Nephron progenitor cell (in vitro differentiated cells): ENCODE results near the gene IQGAP2.

Experiments used
- DNase-seq: peaks from one replicate; pipeline ENCODE4 v3.0.0; 2021
- H3K27ac Mint-ChIP-seq: 2 replicates; pipeline ENCODE4 v1.8.0; 2021; ENCODE audit warnings: mild to moderate bottlenecking, moderate library complexity, mixed read lengths
- H3K27me3 Mint-ChIP-seq: 2 replicates; pipeline ENCODE4 v1.8.0; 2021; ENCODE audit warnings: mild to moderate bottlenecking, low read depth, mixed read lengths; ENCODE audit not compliant: poor library complexity
- H3K36me3 Mint-ChIP-seq: 2 replicates; pipeline ENCODE4 v1.8.0; 2021; ENCODE audit warnings: low read depth, mixed read lengths
- H3K4me1 Mint-ChIP-seq: 2 replicates; pipeline ENCODE4 v1.8.0; 2021; ENCODE audit warnings: mixed read lengths
- H3K4me3 Mint-ChIP-seq: 2 replicates; pipeline ENCODE4 v1.8.0; 2021; ENCODE audit warnings: mild to moderate bottlenecking, moderate library complexity, mixed read lengths
- H3K9me3 Mint-ChIP-seq: 2 replicates; pipeline ENCODE4 v1.8.0; 2021; ENCODE audit warnings: mild to moderate bottlenecking, moderate library complexity, mixed read lengths
- CTCF ChIP-seq: fragments of 200-600 bp; sonication (generic); IDR thresholded peaks from 2 replicates; pipeline ENCODE4 v1.5.0; 2021; ENCODE audit warnings: antibody characterized with exemption

Gene IQGAP2

DNA sequence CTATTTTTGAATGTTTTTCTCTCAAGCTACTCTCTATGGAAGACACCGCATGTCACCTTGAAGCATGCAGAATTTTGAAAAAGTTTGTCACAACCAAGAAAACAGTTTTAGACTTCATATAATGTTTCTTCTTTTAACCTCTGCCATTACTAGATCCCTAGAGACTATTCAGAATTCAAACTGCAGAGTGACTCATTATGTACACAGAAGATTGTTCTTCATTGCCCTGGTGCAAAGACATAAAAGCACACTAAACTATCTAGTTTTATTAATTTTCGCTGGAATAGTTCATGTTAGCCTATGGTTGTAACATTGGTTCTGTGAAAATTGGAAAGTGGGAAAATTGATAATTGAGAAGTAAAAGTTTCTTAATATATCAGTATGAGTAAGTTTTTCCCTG, 201.8 kb downstream of the IQGAP2 start:
- no peak overlapping the region for H3K27ac Mint-ChIP-seq
- H3K4me1 Mint-ChIP-seq = peaks cover 21% of the 10 kb centered on the region
- no peaks in the 10 kb centered on the region for H3K9me3 Mint-ChIP-seq
- peaks cover 27% of the 10 kb centered on the region for H3K36me3 Mint-ChIP-seq
- no peaks in the 10 kb centered on the region for H3K27me3 Mint-ChIP-seq
- no peak for TF ChIP-seq CTCF
- no peak overlapping the region for H3K4me3 Mint-ChIP-seq
- no peak for DNase-seq

GRCh38 chr5:76606701-76607100, 203.6 kb downstream of the IQGAP2 start:
- Mint-ChIP-seq H3K27me3 (no peaks in the 10 kb centered on the region), H3K4me1 (peaks cover 21% of the 10 kb centered on the region), H3K27ac (no peak overlapping the region), H3K9me3 (no peaks in the 10 kb centered on the region), H3K36me3 (peaks cover 38% of the 10 kb centered on the region), H3K4me3 (no peak overlapping the region)
- no peak for DNase-seq
- TF ChIP-seq CTCF = no peak

GRCh38 chr5:76607353-76607871, 204.3 kb downstream of the IQGAP2 start:
- Mint-ChIP-seq H3K4me3 (no peak overlapping the region), H3K4me1 (peaks cover 17% of the 10 kb centered on the region), H3K36me3 (peaks cover 41% of the 10 kb centered on the region), H3K27me3 (no peaks in the 10 kb centered on the region), H3K9me3 (no peaks in the 10 kb centered on the region), H3K27ac (peak overlapping the region; percentile 87)
- peak; percentile 6 for DNase-seq
- no peak for TF ChIP-seq CTCF

GRCh38 chr5:76608833-76609232, 205.7 kb downstream of the IQGAP2 start:
- H3K27ac Mint-ChIP-seq = no peak overlapping the region
- DNase-seq = no peak
- H3K4me3 Mint-ChIP-seq = no peak overlapping the region
- no peaks in the 10 kb centered on the region for H3K27me3 Mint-ChIP-seq
- no peaks in the 10 kb centered on the region for H3K9me3 Mint-ChIP-seq
- H3K36me3 Mint-ChIP-seq = peaks cover 36% of the 10 kb centered on the region
- no peak for TF ChIP-seq CTCF
- H3K4me1 Mint-ChIP-seq = peaks cover 17% of the 10 kb centered on the region

DNA sequence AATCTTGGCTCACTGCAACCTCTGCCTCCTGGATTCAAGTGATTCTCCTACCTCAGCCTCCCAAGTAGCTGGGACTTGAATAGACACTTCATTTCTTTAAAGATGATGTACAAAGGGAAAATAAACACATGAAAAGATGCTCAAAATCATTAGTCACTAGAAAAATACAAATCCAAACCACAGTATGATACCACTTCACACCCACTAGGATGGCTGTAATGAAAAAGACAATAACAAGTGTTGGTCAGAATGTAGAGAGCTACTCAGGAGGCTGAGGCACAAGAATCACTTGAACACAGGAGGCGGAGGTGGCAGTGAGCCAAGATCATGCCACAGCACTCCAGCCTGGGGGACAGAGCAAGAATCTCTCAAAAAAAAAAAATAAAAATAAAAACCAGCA, 207.1 kb downstream of the IQGAP2 start:
- no peak for DNase-seq
- Mint-ChIP-seq H3K36me3 (peaks cover 23% of the 10 kb centered on the region), H3K4me1 (peaks cover 17% of the 10 kb centered on the region), H3K9me3 (no peaks in the 10 kb centered on the region), H3K27me3 (no peaks in the 10 kb centered on the region), H3K4me3 (no peak overlapping the region), H3K27ac (no peak overlapping the region)
- no peak for TF ChIP-seq CTCF

- peaks cover 1% of the 10 kb centered on the region for H3K27me3 Mint-ChIP-seq
- H3K4me3 Mint-ChIP-seq = no peak overlapping the region
- no peak for DNase-seq
- peaks cover 36% of the 10 kb centered on the region for H3K36me3 Mint-ChIP-seq
- no peaks in the 10 kb centered on the region for H3K9me3 Mint-ChIP-seq
- peaks cover 2% of the 10 kb centered on the region for H3K4me1 Mint-ChIP-seq
- no peak for TF ChIP-seq CTCF
- H3K27ac Mint-ChIP-seq = no peak overlapping the region
These were observed 209.9 kb downstream of the IQGAP2 start for GRCh38 chr5:76612942-76613341.
